ENCODE measurements around the gene HNRNPLL.

The HNRNPLL gene

GRCh38 chr2:38626326-38627035 lies 23.8 kb upstream of the HNRNPLL start:
- peak; percentile 78 for DNase-seq (ENCODE audit: low read depth)
- TF ChIP-seq, protein P1, sequence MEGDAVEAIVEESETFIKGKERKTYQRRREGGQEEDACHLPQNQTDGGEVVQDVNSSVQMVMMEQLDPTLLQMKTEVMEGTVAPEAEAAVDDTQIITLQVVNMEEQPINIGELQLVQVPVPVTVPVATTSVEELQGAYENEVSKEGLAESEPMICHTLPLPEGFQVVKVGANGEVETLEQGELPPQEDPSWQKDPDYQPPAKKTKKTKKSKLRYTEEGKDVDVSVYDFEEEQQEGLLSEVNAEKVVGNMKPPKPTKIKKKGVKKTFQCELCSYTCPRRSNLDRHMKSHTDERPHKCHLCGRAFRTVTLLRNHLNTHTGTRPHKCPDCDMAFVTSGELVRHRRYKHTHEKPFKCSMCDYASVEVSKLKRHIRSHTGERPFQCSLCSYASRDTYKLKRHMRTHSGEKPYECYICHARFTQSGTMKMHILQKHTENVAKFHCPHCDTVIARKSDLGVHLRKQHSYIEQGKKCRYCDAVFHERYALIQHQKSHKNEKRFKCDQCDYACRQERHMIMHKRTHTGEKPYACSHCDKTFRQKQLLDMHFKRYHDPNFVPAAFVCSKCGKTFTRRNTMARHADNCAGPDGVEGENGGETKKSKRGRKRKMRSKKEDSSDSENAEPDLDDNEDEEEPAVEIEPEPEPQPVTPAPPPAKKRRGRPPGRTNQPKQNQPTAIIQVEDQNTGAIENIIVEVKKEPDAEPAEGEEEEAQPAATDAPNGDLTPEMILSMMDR (IDR thresholded peaks at IDR 0.05; ENCODE audit: low read depth, low read length), result no peak
- TF ChIP-seq MYC (IDR thresholded peaks at IDR 0.05; ENCODE audit: low read depth, low read length) (no peak), MAX (IDR thresholded peaks at IDR 0.05; ENCODE audit: low read depth, low read length) (no peak), POLR2A (IDR thresholded peaks at IDR 0.05; ENCODE audit: extremely low read depth, insufficient read length) (no peak)
- no peak overlapping the region for H3K4me3 ChIP-seq (ENCODE audit: low read depth, low read length)

- no peak overlapping the region for H3K4me3 ChIP-seq (ENCODE audit: low read depth, low read length)
- DNase-seq (ENCODE audit: low read depth), result peak; percentile 89
- TF ChIP-seq MYC (IDR thresholded peaks at IDR 0.05; ENCODE audit: low read depth, low read length), result no peak
- TF ChIP-seq POLR2A (IDR thresholded peaks at IDR 0.05; ENCODE audit: extremely low read depth, insufficient read length), result no peak
- TF ChIP-seq, protein P1 (IDR thresholded peaks at IDR 0.05; ENCODE audit: low read depth, low read length), result no peak
- TF ChIP-seq MAX (IDR thresholded peaks at IDR 0.05; ENCODE audit: low read depth, low read length), result 0 out of 2 replicates have a peak, but pooled peaks have one; percentile 12
Observed at GRCh38 chr2:38622210-38622609, 19.5 kb upstream of the HNRNPLL start.

- DNase-seq (ENCODE audit: low read depth), result no peak
- TF ChIP-seq, protein P1 (IDR thresholded peaks at IDR 0.05; ENCODE audit: low read depth, low read length), result no peak
- TF ChIP-seq MAX (IDR thresholded peaks at IDR 0.05; ENCODE audit: low read depth, low read length), result no peak
- no peak for TF ChIP-seq MYC (IDR thresholded peaks at IDR 0.05; ENCODE audit: low read depth, low read length)
- no peak for TF ChIP-seq POLR2A (IDR thresholded peaks at IDR 0.05; ENCODE audit: extremely low read depth, insufficient read length)
Observed at GRCh38 chr2:38621018-38621417, 18.3 kb upstream of the HNRNPLL start.

GRCh38 chr2:38620282-38620977 lies 17.7 kb upstream of the HNRNPLL start:
- H3K4me3 ChIP-seq (ENCODE audit: low read depth, low read length), result no peak overlapping the region
- no peak for DNase-seq (ENCODE audit: low read depth)
- TF ChIP-seq MYC (IDR thresholded peaks at IDR 0.05; ENCODE audit: low read depth, low read length) (no peak), POLR2A (IDR thresholded peaks at IDR 0.05; ENCODE audit: extremely low read depth, insufficient read length) (no peak), MAX (IDR thresholded peaks at IDR 0.05; ENCODE audit: low read depth, low read length) (no peak)
- TF ChIP-seq, protein P1 (IDR thresholded peaks at IDR 0.05; ENCODE audit: low read depth, low read length), result no peak

More at GRCh38 chr2:38621018-38621417, 18.3 kb upstream of the HNRNPLL start:
- H3K4me3 ChIP-seq (ENCODE audit: low read depth, low read length), result no peak overlapping the region

GRCh38 chr2:38619458-38620164 lies 16.9 kb upstream of the HNRNPLL start:
- no peak overlapping the region for H3K4me3 ChIP-seq (ENCODE audit: low read depth, low read length)
- no peak for TF ChIP-seq MAX (IDR thresholded peaks at IDR 0.05; ENCODE audit: low read depth, low read length)
- TF ChIP-seq MYC (IDR thresholded peaks at IDR 0.05; ENCODE audit: low read depth, low read length), result no peak
- TF ChIP-seq POLR2A (IDR thresholded peaks at IDR 0.05; ENCODE audit: extremely low read depth, insufficient read length), result no peak
- TF ChIP-seq, protein P1 (IDR thresholded peaks at IDR 0.05; ENCODE audit: low read depth, low read length), result no peak
- DNase-seq (ENCODE audit: low read depth), result peak; percentile 76

Data from NB4 (cell line).